IPS-20b (cell line): Measurements from ENCODE around the gene OR1L6.

Source experiments
- H3K27ac ChIP-seq: one replicate; pipeline ENCODE4 v1.5.1; 2013; ENCODE audit warnings: low read length
- H3K27me3 ChIP-seq: 2 replicates; pipeline ENCODE4 v1.6.1; 2013; ENCODE audit warnings: mild to moderate bottlenecking, low read length, inconsistent platforms; ENCODE audit not compliant: insufficient read depth
- H3K36me3 ChIP-seq: 2 replicates; pipeline ENCODE4 v1.6.1; 2013; ENCODE audit warnings: low read depth, mild to moderate bottlenecking, inconsistent platforms, low read length, moderate library complexity; ENCODE audit not compliant: insufficient read depth
- H3K4me1 ChIP-seq: 2 replicates; pipeline ENCODE4 v1.6.1; 2013; ENCODE audit warnings: mild to moderate bottlenecking, control low read depth, inconsistent platforms, low read length, moderate library complexity; ENCODE audit not compliant: insufficient read depth
- H3K4me3 ChIP-seq: 2 replicates; pipeline ENCODE4 v1.5.1; 2013; ENCODE audit warnings: mild to moderate bottlenecking, low read length, inconsistent platforms
- H3K9ac ChIP-seq: 2 replicates; pipeline ENCODE4 v1.6.1; 2013; ENCODE audit warnings: low read depth, mild to moderate bottlenecking, inconsistent platforms, low read length, moderate library complexity
- H3K9me3 ChIP-seq: 2 replicates; pipeline ENCODE4 v1.6.1; 2013; ENCODE audit warnings: mild to moderate bottlenecking, low read depth, low read length, inconsistent platforms; ENCODE audit not compliant: insufficient read depth

The OR1L6 gene

GRCh38 chr9:122742003-122742402, at the start of gene OR1L6:
OR1L6 (plus strand) TSS chr9:122742303; CDS start chr9:122749848, 7,545 bp downstream.
- Histone ChIP-seq H3K4me1 (no peaks in the 10 kb centered on the region), H3K9ac (no peak within 1 kb of the TSS), H3K4me3 (no peak within 1 kb of the TSS), H3K27me3 (no peaks in the 10 kb centered on the region), H3K9me3 (peaks cover 83% of the 10 kb centered on the region), H3K27ac (no peak within 1 kb of the TSS), H3K36me3 (no peaks in the 10 kb centered on the region)

- H3K27me3 ChIP-seq: no peaks in the 10 kb centered on the region
- H3K27ac ChIP-seq: no peak overlapping the region
- H3K4me3 ChIP-seq: no peak overlapping the region
- H3K36me3 ChIP-seq: no peaks in the 10 kb centered on the region
- no peaks in the 10 kb centered on the region for H3K4me1 ChIP-seq
- H3K9me3 ChIP-seq: peaks cover 77% of the 10 kb centered on the region
- H3K9ac ChIP-seq: no peak overlapping the region
Observed at GRCh38 chr9:122695696-122696095, 46.4 kb upstream of the OR1L6 start.

GRCh38 chr9:122718038-122718437, 24.1 kb upstream of the OR1L6 start:
- Histone ChIP-seq H3K4me3 (no peak overlapping the region), H3K4me1 (no peaks in the 10 kb centered on the region), H3K9me3 (peaks cover 60% of the 10 kb centered on the region), H3K27me3 (no peaks in the 10 kb centered on the region), H3K36me3 (no peaks in the 10 kb centered on the region), H3K9ac (no peak overlapping the region), H3K27ac (no peak overlapping the region)

- Histone ChIP-seq H3K27me3 (no peaks in the 10 kb centered on the region), H3K36me3 (no peaks in the 10 kb centered on the region), H3K4me3 (no peak overlapping the region), H3K9me3 (peaks cover 72% of the 10 kb centered on the region), H3K9ac (no peak overlapping the region), H3K4me1 (no peaks in the 10 kb centered on the region), H3K27ac (no peak overlapping the region)
Observed at GRCh38 chr9:122719218-122719617, 22.9 kb upstream of the OR1L6 start.

GRCh38 chr9:122723690-122724089, 18.4 kb upstream of the OR1L6 start, which contains the start of gene OR1L4:
OR1L4 (plus strand) TSS chr9:122723990; CDS start chr9:122723990, 0 bp downstream.
- Histone ChIP-seq H3K27me3 (no peaks in the 10 kb centered on the region), H3K4me3 (no peak within 1 kb of the TSS), H3K36me3 (no peaks in the 10 kb centered on the region), H3K4me1 (no peaks in the 10 kb centered on the region), H3K27ac (no peak within 1 kb of the TSS), H3K9ac (no peak within 1 kb of the TSS), H3K9me3 (peaks cover 76% of the 10 kb centered on the region)

- Histone ChIP-seq H3K9ac (no peak overlapping the region), H3K36me3 (no peaks in the 10 kb centered on the region), H3K4me3 (no peak overlapping the region), H3K4me1 (no peaks in the 10 kb centered on the region), H3K27ac (no peak overlapping the region), H3K27me3 (no peaks in the 10 kb centered on the region), H3K9me3 (peaks cover 72% of the 10 kb centered on the region)
Observed at GRCh38 chr9:122754825-122755224, 12.7 kb downstream of the OR1L6 start.

- no peak overlapping the region for H3K27ac ChIP-seq
- no peak overlapping the region for H3K9ac ChIP-seq
- H3K4me3 ChIP-seq: no peak overlapping the region
- no peaks in the 10 kb centered on the region for H3K27me3 ChIP-seq
- H3K9me3 ChIP-seq: peaks cover 30% of the 10 kb centered on the region
- no peaks in the 10 kb centered on the region for H3K36me3 ChIP-seq
- H3K4me1 ChIP-seq: no peaks in the 10 kb centered on the region
Observed at GRCh38 chr9:122767817-122768216, 25.7 kb downstream of the OR1L6 start.

- Histone ChIP-seq H3K27ac (no peak overlapping the region), H3K9me3 (peaks cover 50% of the 10 kb centered on the region; the same call in 1 of the 2 replicates), H3K4me3 (no peak overlapping the region), H3K4me1 (no peaks in the 10 kb centered on the region), H3K27me3 (no peaks in the 10 kb centered on the region), H3K36me3 (no peaks in the 10 kb centered on the region), H3K9ac (no peak overlapping the region)
Observed at GRCh38 chr9:122777052-122777451, 34.9 kb downstream of the OR1L6 start.

- no peaks in the 10 kb centered on the region for H3K4me1 ChIP-seq
- H3K27ac ChIP-seq: no peak overlapping the region
- H3K4me3 ChIP-seq: no peak overlapping the region
Observed at GRCh38 chr9:122777935-122778627, 36.0 kb downstream of the OR1L6 start.

GRCh38 chr9:122779181-122779580, 37.1 kb downstream of the OR1L6 start:
- peaks cover 40% of the 10 kb centered on the region; the same call in 1 of the 2 replicates for H3K9me3 ChIP-seq
- no peaks in the 10 kb centered on the region for H3K4me1 ChIP-seq
- H3K4me3 ChIP-seq: no peak overlapping the region
- H3K36me3 ChIP-seq: no peaks in the 10 kb centered on the region
- H3K27ac ChIP-seq: no peak overlapping the region
- H3K27me3 ChIP-seq: no peaks in the 10 kb centered on the region
- no peak overlapping the region for H3K9ac ChIP-seq

More at GRCh38 chr9:122777935-122778627, 36.0 kb downstream of the OR1L6 start:
- Histone ChIP-seq H3K36me3 (no peaks in the 10 kb centered on the region), H3K27me3 (no peaks in the 10 kb centered on the region), H3K9me3 (peaks cover 44% of the 10 kb centered on the region; the same call in 1 of the 2 replicates), H3K9ac (no peak overlapping the region)

- no peaks in the 10 kb centered on the region; the same call in 1 of the 2 replicates for H3K4me1 ChIP-seq
- no peak overlapping the region for H3K4me3 ChIP-seq
- H3K36me3 ChIP-seq: no peaks in the 10 kb centered on the region
- no peaks in the 10 kb centered on the region for H3K27me3 ChIP-seq
- no peak overlapping the region for H3K27ac ChIP-seq
- H3K9ac ChIP-seq: no peak overlapping the region
- peaks cover 41% of the 10 kb centered on the region; the same call in 1 of the 2 replicates for H3K9me3 ChIP-seq
Observed at GRCh38 chr9:122780026-122780425, 37.9 kb downstream of the OR1L6 start.

- H3K36me3 ChIP-seq: no peaks in the 10 kb centered on the region
- no peaks in the 10 kb centered on the region; the same call in 1 of the 2 replicates for H3K4me1 ChIP-seq
- H3K9me3 ChIP-seq: peaks cover 45% of the 10 kb centered on the region; the same call in 1 of the 2 replicates
- no peak overlapping the region for H3K9ac ChIP-seq
- no peak overlapping the region for H3K27ac ChIP-seq
- no peak overlapping the region for H3K4me3 ChIP-seq
- no peaks in the 10 kb centered on the region for H3K27me3 ChIP-seq
Observed at GRCh38 chr9:122781671-122782070, 39.6 kb downstream of the OR1L6 start.
